Forelimb muscle (tissue), 1 donor: ENCODE results near the gene CYS1. TPM values are rescaled to one million over a fixed set of nuclear protein-coding genes. Genes with fewer than 3 reads are reported as not detected.
"Not testable (repeated sequence)": the region's sequence is repeated elsewhere in the genome, so short reads cannot be mapped to it uniquely, and the experiment has no call there.

Experiments used
- DNase-seq: peaks from one replicate; pipeline ENCODE4 v3.0.0-alpha.2; 2013; ENCODE audit warnings: low read depth
- polyA plus RNA-seq: library from polyadenylated mRNA; unstranded; fragments of 120-200 nt; gene quantifications from one replicate; pipeline ENCODE4 v1.2.1, GENCODE V29; 2013; ENCODE audit not compliant: insufficient read length

Gene CYS1
- polyA plus RNA-seq, 1 donor = 14.6 TPM

DNA sequence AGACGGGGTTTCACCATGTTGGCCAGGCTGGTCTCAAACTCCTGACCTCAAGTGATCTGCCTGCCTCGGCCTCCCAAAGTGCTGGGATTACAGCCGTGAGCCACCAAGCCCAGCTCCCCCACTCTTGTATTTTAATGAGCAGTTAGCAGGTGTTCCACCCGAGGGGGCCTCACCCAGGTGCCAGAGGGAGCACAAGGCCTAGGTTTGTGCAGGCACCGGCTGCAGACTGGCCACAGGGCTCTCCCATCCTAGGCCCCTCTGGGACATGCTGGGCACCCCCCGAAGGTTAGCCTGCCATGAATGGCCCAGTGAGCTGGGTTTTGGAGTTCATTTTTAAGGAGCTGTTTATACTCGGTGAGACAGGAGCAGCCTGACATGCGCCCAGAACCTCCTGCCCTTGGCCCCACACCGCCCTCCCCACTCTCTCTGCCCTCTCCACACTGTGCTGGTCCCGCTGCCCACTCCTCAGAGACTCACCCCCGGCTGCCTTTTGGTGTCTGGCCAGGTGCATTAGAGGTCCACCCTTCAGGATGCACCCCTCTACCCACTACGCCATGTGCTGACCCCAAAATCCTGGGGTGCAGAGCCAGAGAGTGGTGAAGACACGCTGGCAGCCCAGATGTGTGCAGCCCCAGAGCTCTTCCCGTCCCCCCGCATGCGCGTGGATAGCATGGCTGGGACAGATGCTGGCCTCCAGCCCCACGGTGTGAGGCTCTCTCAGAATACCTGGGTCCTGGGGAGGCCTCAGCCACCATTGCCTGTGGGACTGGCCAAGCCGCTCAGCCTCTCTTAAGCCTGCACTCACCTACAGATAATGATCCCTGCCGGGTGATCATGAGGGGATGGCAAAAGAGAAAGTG, 48.1 kb downstream of the CYS1 start:
- no peak for DNase-seq

DNA sequence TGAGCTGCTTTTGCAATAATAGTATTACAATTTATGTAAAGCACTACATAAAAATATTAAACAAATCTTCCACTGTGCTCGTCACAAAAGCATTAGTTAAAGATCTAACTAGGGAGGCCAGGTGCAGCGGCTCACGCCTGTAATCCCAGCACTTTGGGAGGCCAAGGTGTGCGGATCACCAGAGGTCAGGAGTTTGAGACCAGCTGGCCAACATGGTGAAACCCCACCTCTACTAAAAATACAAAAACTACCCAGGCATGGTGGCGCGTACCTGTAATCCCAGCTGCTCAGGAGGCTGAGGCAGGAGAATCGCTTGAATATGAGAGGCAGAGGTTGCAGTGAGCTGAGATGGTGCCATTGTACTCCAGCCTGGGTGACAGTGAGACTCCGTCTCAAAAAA, 49.4 kb downstream of the CYS1 start:
- DNase-seq = not testable (repeated sequence)

- no peak for DNase-seq
These were observed 49.9 kb downstream of the CYS1 start for GRCh38 chr2:10030311-10030736.

DNA sequence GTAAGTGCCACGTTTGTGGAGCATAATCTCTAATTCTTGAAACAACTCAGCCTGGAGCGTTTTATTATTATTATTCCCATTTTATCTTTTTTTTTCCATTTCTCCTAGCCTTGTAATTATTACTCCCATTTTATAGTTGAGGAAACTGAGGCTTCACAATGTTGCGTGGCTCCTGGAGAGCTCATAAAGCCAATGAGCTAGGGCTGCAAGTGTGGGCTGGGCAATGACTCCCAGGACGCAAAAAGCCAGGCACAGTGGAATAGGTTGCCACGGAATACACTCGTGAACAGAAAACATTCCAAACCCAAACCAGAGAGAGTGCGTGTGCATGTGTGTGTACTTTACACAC, 50.4 kb downstream of the CYS1 start:
- DNase-seq = no peak

GRCh38 chr2:10028988-10029874, 51.0 kb downstream of the CYS1 start:
- no peak for DNase-seq

- DNase-seq = no peak
These were observed 51.7 kb downstream of the CYS1 start for GRCh38 chr2:10028407-10028987.

GRCh38 chr2:10027660-10028330, 52.4 kb downstream of the CYS1 start:
- DNase-seq = no peak

- DNase-seq = no peak
These were observed 53.2 kb downstream of the CYS1 start for GRCh38 chr2:10026940-10027569.

- DNase-seq = no peak
These were observed 57.1 kb downstream of the CYS1 start for GRCh38 chr2:10022966-10023662.

GRCh38 chr2:10022445-10022844, 57.8 kb downstream of the CYS1 start:
- no peak for DNase-seq

GRCh38 chr2:10022041-10022421, 58.2 kb downstream of the CYS1 start:
- DNase-seq = no peak

GRCh38 chr2:10019602-10020400, 60.4 kb downstream of the CYS1 start:
- DNase-seq = no peak

DNA sequence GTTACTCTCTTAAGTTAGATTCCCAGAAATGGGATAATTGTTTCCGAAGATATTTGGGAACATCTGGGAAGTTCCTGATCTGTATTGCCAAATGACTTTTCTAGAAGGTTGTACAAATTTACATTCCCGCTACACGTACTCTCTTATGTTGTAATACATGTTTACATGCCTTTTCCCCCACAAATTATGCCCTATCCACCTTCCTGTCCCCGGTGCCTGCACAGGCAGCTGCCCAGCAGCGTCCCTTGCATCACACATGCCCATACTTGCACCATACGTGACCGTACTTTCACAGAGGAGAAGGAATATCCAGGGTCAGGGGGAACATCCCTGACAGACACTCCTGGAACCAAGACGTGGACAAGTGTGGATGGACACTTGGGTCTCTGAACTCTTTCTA, 61.0 kb downstream of the CYS1 start:
- DNase-seq = no peak

GRCh38 chr2:10017313-10017941, 62.8 kb downstream of the CYS1 start:
- no peak for DNase-seq

DNA sequence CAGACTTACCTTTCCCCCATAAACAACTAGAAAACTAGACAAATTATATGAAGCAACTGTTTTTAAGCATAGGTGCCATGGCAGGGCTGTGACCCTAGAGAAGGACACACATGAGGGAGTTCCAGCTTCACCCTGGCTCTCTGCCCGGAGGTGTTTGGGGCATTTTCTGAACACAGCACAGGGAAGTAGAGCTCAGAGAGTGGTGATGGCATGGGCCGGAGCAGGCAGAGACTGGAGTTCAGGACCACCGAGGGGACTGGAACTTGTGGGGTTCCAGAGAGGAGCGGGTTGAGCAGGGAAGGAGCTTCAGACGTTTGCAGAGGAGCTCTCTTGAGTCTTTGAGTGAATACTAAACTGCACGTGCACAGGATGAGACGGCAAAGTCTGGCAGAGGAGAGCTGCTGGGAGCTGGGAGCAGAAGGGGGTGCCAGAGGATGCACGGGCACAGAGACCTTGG, 63.4 kb downstream of the CYS1 start:
- no peak for DNase-seq

GRCh38 chr2:10016001-10016801, 64.0 kb downstream of the CYS1 start:
- DNase-seq = no peak

GRCh38 chr2:10015376-10015989, 64.7 kb downstream of the CYS1 start:
- not testable (repeated sequence) for DNase-seq
